HL-60 (cell line): Measurements from ENCODE around the gene LOXL1.

Experiments
- DNase-seq, 2 experiments: peaks; one replicate each; pipeline ENCODE4 v3.0.0-alpha.2; 2010 to 2020; ENCODE audit warnings: low read depth in 1 of 2, low spot score in 1 of 2
- H3K27ac ChIP-seq: fragments of 250-450 bp; sonication (Bioruptor Pico); replicated peaks from 2 replicates; pipeline ENCODE4 v1.5.1; 2020; ENCODE audit warnings: mild to moderate bottlenecking, moderate library complexity
- H3K27me3 ChIP-seq: fragments of 250-450 bp; sonication (Bioruptor Pico); 2 replicates; pipeline ENCODE4 v1.5.1; 2021; ENCODE audit warnings: mild to moderate bottlenecking, moderate library complexity; ENCODE audit not compliant: insufficient read depth, poor library complexity, severe bottlenecking
- H3K4me3 ChIP-seq: replicated peaks from 2 replicates; pipeline ENCODE4 v1.5.1; 2011; ENCODE audit warnings: mild to moderate bottlenecking, control low read depth, low read length; ENCODE audit not compliant: insufficient read depth
- GABPA ChIP-seq: IDR thresholded peaks from 2 replicates; pipeline ENCODE4 v1.6.1; 2012; ENCODE audit warnings: low read depth
- POLR2AphosphoS5 ChIP-seq: IDR thresholded peaks from 2 replicates; pipeline ENCODE4 v1.6.1; 2012; ENCODE audit warnings: low read depth
- SPI1 ChIP-seq: IDR thresholded peaks from 2 replicates; pipeline ENCODE4 v1.6.1; 2012; ENCODE audit warnings: low read depth, mild to moderate bottlenecking, borderline replicate concordance
- TF ChIP-seq, protein P1 (sequence below): IDR thresholded peaks from 2 replicates; pipeline ENCODE4 v1.6.1; 2012; ENCODE audit warnings: low read depth; ENCODE audit not compliant: insufficient replicate concordance
- TF ChIP-seq, protein P2 (sequence below): IDR thresholded peaks from one replicate; pipeline ENCODE4 v1.5.1; 2011; ENCODE audit warnings: low read length, control low read depth, inconsistent platforms; ENCODE audit not compliant: insufficient read depth

The LOXL1 gene

DNA sequence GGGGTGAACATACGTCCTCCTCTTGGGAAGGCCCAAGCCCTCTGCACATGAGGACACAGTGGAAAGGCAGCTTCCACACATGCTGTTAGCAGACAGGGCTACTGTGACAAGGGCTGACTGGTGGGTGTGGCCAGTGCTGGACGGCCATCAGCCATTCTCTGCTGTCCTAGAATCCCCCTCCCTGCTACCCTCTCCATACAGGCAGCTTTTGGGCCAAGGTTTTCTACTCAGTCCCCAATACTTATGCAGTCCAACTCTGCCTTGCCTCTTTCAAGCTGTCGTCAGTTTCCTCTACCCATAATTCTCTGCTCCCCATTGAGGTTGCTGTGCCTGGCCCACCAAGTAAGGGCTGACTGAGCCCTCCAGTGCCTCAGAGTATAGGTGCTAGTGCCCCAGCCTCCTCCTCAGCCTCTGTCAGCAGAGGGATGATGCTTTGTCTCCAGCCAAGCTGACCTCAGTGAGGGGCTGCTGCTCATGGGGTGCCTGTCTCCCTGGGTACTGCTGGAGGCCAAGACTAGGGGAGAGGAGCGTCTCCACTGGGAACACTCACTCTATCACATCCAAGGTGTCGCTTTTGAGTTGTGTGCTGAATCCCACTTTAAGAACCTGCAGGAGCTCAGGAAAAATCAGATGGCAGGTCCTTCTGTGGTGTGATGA is 2.8 kb downstream of the LOXL1 start:
- TF ChIP-seq GABPA (no peak), POLR2AphosphoS5 (no peak), SPI1 (no peak)
- no peak for DNase-seq
- peaks cover 14% of the 10 kb centered on the region for H3K27me3 ChIP-seq
- H3K27ac ChIP-seq = no peak overlapping the region
- no peak overlapping the region for H3K4me3 ChIP-seq

DNA sequence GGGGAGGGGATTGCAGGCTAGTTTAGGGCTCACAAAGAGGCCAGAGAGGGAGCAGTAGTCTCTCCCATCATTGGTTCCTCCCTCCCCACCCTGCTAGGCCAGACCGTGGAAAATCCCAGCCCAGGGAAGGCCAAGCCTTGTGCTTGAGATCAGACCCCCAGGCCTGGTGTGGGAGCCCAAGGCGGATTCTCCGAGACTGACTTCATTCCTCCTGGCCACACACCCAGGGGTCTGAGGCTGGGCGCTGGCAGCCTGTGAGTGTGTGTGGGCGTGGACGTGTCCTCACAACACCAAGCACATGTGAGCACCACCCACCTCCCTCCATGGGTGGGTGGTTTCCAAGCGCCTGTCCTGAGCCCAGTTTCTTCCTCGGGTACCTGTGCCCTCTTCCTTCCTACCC is 4.1 kb downstream of the LOXL1 start:
- DNase-seq = no peak
- Histone ChIP-seq H3K27ac (no peak overlapping the region), H3K27me3 (peaks cover 14% of the 10 kb centered on the region), H3K4me3 (no peak overlapping the region)
- TF ChIP-seq SPI1 (no peak), POLR2AphosphoS5 (no peak), GABPA (no peak)
- TF ChIP-seq, protein P1, sequence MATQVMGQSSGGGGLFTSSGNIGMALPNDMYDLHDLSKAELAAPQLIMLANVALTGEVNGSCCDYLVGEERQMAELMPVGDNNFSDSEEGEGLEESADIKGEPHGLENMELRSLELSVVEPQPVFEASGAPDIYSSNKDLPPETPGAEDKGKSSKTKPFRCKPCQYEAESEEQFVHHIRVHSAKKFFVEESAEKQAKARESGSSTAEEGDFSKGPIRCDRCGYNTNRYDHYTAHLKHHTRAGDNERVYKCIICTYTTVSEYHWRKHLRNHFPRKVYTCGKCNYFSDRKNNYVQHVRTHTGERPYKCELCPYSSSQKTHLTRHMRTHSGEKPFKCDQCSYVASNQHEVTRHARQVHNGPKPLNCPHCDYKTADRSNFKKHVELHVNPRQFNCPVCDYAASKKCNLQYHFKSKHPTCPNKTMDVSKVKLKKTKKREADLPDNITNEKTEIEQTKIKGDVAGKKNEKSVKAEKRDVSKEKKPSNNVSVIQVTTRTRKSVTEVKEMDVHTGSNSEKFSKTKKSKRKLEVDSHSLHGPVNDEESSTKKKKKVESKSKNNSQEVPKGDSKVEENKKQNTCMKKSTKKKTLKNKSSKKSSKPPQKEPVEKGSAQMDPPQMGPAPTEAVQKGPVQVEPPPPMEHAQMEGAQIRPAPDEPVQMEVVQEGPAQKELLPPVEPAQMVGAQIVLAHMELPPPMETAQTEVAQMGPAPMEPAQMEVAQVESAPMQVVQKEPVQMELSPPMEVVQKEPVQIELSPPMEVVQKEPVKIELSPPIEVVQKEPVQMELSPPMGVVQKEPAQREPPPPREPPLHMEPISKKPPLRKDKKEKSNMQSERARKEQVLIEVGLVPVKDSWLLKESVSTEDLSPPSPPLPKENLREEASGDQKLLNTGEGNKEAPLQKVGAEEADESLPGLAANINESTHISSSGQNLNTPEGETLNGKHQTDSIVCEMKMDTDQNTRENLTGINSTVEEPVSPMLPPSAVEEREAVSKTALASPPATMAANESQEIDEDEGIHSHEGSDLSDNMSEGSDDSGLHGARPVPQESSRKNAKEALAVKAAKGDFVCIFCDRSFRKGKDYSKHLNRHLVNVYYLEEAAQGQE = no peak
- TF ChIP-seq, protein P2, sequence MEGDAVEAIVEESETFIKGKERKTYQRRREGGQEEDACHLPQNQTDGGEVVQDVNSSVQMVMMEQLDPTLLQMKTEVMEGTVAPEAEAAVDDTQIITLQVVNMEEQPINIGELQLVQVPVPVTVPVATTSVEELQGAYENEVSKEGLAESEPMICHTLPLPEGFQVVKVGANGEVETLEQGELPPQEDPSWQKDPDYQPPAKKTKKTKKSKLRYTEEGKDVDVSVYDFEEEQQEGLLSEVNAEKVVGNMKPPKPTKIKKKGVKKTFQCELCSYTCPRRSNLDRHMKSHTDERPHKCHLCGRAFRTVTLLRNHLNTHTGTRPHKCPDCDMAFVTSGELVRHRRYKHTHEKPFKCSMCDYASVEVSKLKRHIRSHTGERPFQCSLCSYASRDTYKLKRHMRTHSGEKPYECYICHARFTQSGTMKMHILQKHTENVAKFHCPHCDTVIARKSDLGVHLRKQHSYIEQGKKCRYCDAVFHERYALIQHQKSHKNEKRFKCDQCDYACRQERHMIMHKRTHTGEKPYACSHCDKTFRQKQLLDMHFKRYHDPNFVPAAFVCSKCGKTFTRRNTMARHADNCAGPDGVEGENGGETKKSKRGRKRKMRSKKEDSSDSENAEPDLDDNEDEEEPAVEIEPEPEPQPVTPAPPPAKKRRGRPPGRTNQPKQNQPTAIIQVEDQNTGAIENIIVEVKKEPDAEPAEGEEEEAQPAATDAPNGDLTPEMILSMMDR = no peak

DNA sequence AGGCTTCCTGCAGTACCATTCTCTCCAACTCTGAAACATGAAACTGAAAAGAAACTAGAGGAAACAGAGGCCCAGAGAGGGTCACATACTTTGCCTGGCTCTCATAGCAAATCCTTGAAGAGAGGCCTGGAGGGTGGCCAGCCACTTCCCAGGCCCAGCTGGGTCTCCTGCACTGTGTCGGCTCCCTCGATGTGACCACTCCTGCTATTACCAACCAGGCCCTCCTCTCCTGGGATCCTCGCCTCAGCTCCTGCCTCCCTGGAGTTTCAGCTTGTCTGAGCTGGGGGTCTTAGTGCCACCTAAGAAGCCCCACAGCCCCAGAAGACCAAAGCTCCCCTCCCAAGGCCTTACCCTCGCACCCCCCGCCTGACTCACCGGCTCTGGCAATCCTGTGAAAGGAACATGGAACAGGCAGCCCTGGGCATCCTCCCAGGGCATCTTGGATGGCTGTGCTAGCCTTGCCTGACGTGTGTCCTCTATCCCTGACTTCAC is 4.6 kb downstream of the LOXL1 start:
- H3K27me3 ChIP-seq = peaks cover 14% of the 10 kb centered on the region
- no peak overlapping the region for H3K4me3 ChIP-seq
- no peak for DNase-seq
- no peak overlapping the region for H3K27ac ChIP-seq
- TF ChIP-seq GABPA (no peak), SPI1 (no peak), POLR2AphosphoS5 (no peak)
- TF ChIP-seq, protein P1 = no peak
- TF ChIP-seq, protein P2 = no peak

DNA sequence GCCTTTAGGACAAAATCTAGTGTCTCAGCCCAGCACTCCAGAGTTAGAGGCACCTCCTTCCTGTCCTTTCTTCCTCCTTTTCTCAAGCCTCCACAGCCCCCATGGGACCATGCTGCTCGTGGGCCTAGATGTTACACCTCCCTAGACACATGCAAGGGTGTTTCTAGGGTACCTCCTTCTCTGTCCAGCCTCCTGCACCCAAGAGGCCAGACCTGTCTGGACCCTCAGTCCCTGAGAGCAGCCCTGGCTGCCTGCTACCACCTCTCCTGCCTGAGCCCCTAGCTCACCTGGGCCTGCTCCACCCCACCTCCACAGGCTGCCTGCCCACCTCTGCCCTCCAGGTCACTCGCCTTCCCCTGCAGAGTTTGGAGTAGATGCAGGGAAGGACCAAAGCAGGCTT is 5.2 kb downstream of the LOXL1 start:
- no peak overlapping the region for H3K4me3 ChIP-seq
- TF ChIP-seq, protein P2 = no peak
- TF ChIP-seq POLR2AphosphoS5 = no peak
- TF ChIP-seq, protein P1 = no peak
- no peak for TF ChIP-seq GABPA
- TF ChIP-seq SPI1 = no peak
- peaks cover 11% of the 10 kb centered on the region for H3K27me3 ChIP-seq
- no peak overlapping the region for H3K27ac ChIP-seq
- no peak for DNase-seq
